IPS-20b (cell line): ENCODE data around the gene PRDM10.

Source experiments
- H3K27ac ChIP-seq: one replicate; pipeline ENCODE4 v1.5.1; 2013; ENCODE audit warnings: low read length
- H3K27me3 ChIP-seq: 2 replicates; pipeline ENCODE4 v1.6.1; 2013; ENCODE audit warnings: mild to moderate bottlenecking, low read length, inconsistent platforms; ENCODE audit not compliant: insufficient read depth
- H3K36me3 ChIP-seq: 2 replicates; pipeline ENCODE4 v1.6.1; 2013; ENCODE audit warnings: low read depth, mild to moderate bottlenecking, inconsistent platforms, low read length, moderate library complexity; ENCODE audit not compliant: insufficient read depth
- H3K4me1 ChIP-seq: 2 replicates; pipeline ENCODE4 v1.6.1; 2013; ENCODE audit warnings: mild to moderate bottlenecking, control low read depth, inconsistent platforms, low read length, moderate library complexity; ENCODE audit not compliant: insufficient read depth
- H3K4me3 ChIP-seq: 2 replicates; pipeline ENCODE4 v1.5.1; 2013; ENCODE audit warnings: mild to moderate bottlenecking, low read length, inconsistent platforms
- H3K9ac ChIP-seq: 2 replicates; pipeline ENCODE4 v1.6.1; 2013; ENCODE audit warnings: low read depth, mild to moderate bottlenecking, inconsistent platforms, low read length, moderate library complexity
- H3K9me3 ChIP-seq: 2 replicates; pipeline ENCODE4 v1.6.1; 2013; ENCODE audit warnings: mild to moderate bottlenecking, low read depth, low read length, inconsistent platforms; ENCODE audit not compliant: insufficient read depth

PRDM10 gene

DNA sequence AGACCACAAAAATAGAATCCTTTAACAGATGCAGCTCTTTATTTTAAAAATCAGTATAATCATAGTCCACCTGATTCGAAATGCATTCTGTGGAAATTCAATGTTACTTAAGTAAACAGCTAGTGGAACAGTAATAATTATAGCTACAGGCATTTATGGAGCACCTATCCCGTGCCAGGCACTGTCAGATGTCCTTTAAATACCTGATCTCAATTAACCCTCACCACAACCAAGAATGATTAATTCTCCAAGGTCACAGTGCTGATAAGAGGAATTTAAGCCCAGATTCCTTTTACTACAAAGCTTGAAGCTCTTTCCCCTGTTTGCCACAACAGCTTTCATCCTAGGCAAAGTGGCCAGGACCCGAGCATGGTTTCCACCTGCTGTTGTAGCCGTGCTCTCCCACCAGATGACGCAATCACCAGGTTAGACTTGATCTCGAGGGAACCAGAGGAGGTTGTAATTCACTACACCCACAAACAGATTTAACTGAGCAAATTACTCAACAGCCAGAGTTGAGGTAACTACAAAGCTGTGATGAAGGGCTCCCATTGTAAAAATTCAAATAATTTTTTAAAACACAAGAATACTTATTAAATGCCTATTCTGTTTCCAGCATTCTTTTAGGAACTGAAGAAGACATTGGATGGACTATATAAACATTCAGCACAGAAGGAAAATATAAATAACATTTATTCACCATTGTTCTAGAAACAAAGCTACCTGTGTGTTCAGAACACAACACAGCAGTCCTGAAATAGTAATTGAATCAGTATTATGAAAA is 10.3 kb downstream of the PRDM10 start:
- no peak overlapping the region for H3K27ac ChIP-seq
- H3K9ac ChIP-seq: no peak overlapping the region
- H3K36me3 ChIP-seq: peaks cover 5% of the 10 kb centered on the region; the same call in 1 of the 2 replicates
- no peaks in the 10 kb centered on the region for H3K27me3 ChIP-seq
- H3K4me3 ChIP-seq: no peak overlapping the region
- peaks cover 7% of the 10 kb centered on the region; the same call in 1 of the 2 replicates for H3K4me1 ChIP-seq
- H3K9me3 ChIP-seq: no peaks in the 10 kb centered on the region

DNA sequence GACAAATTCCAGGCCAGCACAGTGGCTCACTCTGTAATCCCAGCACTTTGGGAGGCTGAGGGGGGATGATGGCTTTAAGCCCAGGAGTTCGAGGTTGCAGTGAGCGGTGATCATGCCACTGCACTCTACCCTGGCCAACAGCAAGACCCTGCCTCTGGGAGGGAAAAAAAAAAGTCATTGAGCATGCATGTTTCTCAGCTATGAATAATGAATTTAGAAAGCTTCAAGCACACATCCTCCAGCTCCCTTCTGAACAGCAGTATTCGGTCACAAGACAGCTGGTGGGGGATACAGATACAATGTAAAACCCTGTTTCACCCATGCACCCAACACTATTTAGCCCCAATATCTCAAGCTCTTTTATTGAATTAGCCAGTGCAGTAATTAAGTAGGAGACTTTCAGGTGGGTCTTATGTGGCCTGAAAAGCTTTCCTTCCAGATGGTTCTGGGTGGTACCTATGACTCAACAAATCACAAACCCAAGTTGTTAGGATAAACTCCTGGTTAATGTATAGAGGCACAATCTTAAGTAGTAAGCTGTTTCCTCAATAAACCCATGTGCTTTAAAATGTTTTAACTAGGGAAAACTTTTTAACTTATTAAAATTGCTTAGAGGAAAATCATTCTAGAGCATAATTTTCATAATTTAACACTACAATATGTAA is 13.4 kb downstream of the PRDM10 start:
- H3K9ac ChIP-seq: no peak overlapping the region
- H3K27ac ChIP-seq: no peak overlapping the region
- H3K27me3 ChIP-seq: no peaks in the 10 kb centered on the region
- no peaks in the 10 kb centered on the region for H3K36me3 ChIP-seq
- no peak overlapping the region for H3K4me3 ChIP-seq
- H3K4me1 ChIP-seq: peaks cover 7% of the 10 kb centered on the region; the same call in 1 of the 2 replicates
- no peaks in the 10 kb centered on the region for H3K9me3 ChIP-seq

DNA sequence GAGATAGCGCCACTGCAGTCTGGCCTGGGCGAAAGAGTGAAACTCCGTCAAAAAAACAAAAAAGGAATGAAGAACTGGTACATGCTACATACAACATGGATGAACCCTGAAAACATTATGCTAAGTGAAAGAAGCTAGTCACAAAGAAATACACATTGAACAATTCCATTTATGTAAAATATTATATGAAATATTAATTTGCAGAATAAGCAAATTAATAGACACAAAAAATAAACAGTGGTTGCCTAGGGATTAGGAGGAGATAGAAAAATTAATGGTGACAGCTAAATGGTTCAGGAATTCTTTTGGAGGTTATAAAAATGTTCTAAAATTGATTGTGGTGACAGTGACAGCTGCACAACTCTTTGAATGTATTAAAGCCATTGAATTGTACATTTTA is 14.7 kb downstream of the PRDM10 start:
- H3K9me3 ChIP-seq: no peaks in the 10 kb centered on the region
- peaks cover 5% of the 10 kb centered on the region; the same call in 1 of the 2 replicates for H3K4me1 ChIP-seq
- H3K27me3 ChIP-seq: no peaks in the 10 kb centered on the region
- H3K9ac ChIP-seq: no peak overlapping the region
- H3K4me3 ChIP-seq: no peak overlapping the region
- H3K27ac ChIP-seq: no peak overlapping the region
- no peaks in the 10 kb centered on the region for H3K36me3 ChIP-seq

DNA sequence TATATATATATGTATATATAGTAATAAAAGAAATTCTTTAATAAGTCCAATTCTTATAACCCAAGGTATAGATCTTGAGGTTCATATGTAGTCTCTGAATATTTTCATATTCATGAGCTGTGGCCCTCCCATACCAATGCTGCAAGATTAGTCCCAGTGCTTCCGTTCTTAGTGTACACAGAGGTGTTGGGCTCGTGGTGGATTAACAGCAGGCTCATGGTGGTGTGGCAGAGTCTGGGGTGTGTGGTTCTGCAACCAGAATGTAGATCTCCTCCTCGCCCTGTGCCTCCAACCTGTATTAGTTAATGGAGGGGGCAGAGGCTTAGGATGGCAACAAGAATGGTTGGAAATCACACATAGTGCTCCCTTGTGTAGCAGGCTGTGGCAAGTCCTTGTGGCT is 16.8 kb downstream of the PRDM10 start:
- H3K36me3 ChIP-seq: no peaks in the 10 kb centered on the region
- H3K27me3 ChIP-seq: no peaks in the 10 kb centered on the region
- no peaks in the 10 kb centered on the region for H3K9me3 ChIP-seq
- H3K9ac ChIP-seq: no peak overlapping the region
- H3K4me3 ChIP-seq: no peak overlapping the region
- H3K4me1 ChIP-seq: no peaks in the 10 kb centered on the region
- H3K27ac ChIP-seq: no peak overlapping the region

DNA sequence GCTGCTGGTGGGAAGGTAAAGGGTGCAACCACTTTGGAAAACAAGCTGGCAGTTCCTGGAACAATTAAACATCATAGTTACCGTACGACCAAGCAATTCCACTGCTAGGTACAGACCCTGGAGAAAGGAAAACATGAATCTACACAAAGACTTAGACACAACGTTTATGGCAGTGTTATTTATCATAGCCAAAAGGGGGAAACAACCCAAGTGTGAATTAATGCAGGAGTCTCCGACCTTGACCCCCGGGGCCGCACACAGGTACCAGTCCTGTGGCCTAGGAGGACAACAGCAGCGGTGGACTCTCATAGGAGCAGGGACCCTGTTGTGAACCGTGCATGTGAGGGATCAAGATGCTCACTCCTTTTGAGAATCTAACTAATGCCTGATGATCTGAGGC is 22.5 kb downstream of the PRDM10 start:
- Histone ChIP-seq H3K27ac (no peak overlapping the region), H3K4me3 (no peak overlapping the region), H3K27me3 (no peaks in the 10 kb centered on the region), H3K9me3 (no peaks in the 10 kb centered on the region), H3K4me1 (no peaks in the 10 kb centered on the region; the same call in 1 of the 2 replicates), H3K36me3 (no peaks in the 10 kb centered on the region; the same call in 1 of the 2 replicates), H3K9ac (no peak overlapping the region)

DNA sequence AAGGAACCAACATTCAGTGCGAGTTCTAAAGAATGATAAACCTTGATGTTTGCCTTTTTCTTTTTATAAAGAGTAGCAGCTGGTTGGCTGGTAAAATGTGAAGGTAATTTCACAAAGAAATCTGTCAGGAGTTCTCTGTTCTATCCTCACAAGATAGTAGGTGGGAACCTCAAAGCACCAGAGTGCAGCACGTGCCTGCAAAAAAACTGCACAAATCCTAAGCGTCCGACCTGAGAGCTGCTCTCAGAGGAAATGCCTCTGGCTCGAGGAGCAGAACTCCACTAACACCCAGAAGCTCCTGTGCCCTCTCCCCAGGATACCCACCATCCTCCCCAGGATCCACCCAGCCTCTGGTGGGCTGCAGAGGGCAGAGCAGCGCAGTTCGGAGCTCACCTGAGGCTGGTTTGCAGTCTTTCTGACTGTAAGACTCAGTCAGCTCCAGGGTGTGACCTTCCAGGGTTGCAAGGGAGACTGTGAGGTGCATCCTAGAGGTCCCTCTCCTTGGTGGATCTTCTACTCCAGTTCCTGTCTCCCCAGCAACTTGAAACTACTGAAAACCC is 23.5 kb downstream of the PRDM10 start:
- no peak overlapping the region for H3K4me3 ChIP-seq
- no peaks in the 10 kb centered on the region for H3K9me3 ChIP-seq
- H3K27ac ChIP-seq: no peak overlapping the region
- peaks cover 3% of the 10 kb centered on the region for H3K4me1 ChIP-seq
- H3K9ac ChIP-seq: no peak overlapping the region
- H3K36me3 ChIP-seq: no peaks in the 10 kb centered on the region; the same call in 1 of the 2 replicates
- no peaks in the 10 kb centered on the region for H3K27me3 ChIP-seq

DNA sequence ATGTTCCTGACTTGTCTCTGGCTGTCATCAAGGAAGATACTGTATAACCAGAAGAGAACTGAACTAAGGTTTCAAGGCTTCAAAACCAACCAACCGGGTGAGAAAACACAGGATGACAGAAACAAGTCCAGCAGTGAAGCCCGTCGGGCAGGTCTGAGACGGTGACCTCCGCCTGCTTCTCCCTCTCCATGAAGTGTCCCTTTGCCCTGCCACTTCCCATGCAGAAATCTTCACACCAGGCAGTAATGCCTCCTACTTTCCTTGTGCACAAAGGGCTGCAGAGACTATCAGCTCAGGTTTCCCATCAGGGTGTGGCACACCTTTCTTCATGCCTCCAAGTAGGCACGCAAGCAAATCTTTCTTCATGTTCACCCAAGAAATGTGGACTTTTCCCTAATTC is 24.2 kb downstream of the PRDM10 start:
- H3K27me3 ChIP-seq: no peaks in the 10 kb centered on the region
- H3K36me3 ChIP-seq: no peaks in the 10 kb centered on the region; the same call in 1 of the 2 replicates
- H3K9ac ChIP-seq: no peak overlapping the region
- no peak overlapping the region for H3K4me3 ChIP-seq
- no peaks in the 10 kb centered on the region for H3K9me3 ChIP-seq
- no peak overlapping the region for H3K27ac ChIP-seq
- H3K4me1 ChIP-seq: peaks cover 9% of the 10 kb centered on the region

DNA sequence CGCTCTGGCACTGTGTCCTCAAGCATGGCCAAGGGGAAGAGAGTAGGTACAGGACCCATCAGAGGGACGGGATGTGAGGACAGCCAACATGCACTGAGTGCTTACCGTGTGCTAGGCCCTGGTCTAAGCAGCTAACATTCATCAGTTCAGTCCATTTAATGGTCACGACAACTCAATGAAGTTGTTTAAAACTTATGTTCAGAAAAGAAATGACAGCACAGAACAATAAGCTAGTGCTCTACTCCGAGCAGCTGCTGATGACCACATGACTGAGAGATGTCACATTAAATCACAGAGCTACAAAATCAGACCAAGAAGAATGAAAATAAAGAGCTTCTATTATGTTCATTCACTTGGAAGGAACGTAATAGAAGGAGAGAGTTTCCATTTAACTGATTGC is 26.3 kb downstream of the PRDM10 start:
- no peak overlapping the region for H3K4me3 ChIP-seq
- no peak overlapping the region for H3K27ac ChIP-seq
- H3K9ac ChIP-seq: no peak overlapping the region
- H3K9me3 ChIP-seq: no peaks in the 10 kb centered on the region
- H3K4me1 ChIP-seq: peaks cover 21% of the 10 kb centered on the region
- no peaks in the 10 kb centered on the region; the same call in 1 of the 2 replicates for H3K36me3 ChIP-seq
- H3K27me3 ChIP-seq: no peaks in the 10 kb centered on the region

DNA sequence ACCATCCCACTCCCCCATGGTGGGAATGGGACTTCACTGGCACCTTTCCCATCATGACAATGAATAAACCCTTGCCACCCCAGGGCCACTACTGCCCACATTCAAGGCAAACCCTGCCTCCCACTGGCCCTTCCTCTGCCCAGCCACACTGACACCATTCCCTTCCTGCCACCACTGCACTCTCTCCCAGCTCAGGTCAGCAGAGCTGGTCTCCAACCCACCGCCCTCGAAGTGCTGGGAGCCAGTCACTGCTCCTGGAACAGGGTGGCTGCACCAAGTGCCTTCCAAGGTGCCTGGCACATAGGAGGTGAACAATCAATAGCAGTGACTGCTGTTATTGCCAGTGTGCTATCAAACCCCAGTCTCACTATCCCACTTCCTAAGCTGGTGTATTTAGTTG is 27.1 kb downstream of the PRDM10 start:
- H3K4me1 ChIP-seq: peaks cover 21% of the 10 kb centered on the region
- H3K36me3 ChIP-seq: no peaks in the 10 kb centered on the region; the same call in 1 of the 2 replicates
- no peak overlapping the region for H3K4me3 ChIP-seq
- H3K9ac ChIP-seq: no peak overlapping the region
- H3K27me3 ChIP-seq: no peaks in the 10 kb centered on the region
- H3K27ac ChIP-seq: no peak overlapping the region
- H3K9me3 ChIP-seq: no peaks in the 10 kb centered on the region

DNA sequence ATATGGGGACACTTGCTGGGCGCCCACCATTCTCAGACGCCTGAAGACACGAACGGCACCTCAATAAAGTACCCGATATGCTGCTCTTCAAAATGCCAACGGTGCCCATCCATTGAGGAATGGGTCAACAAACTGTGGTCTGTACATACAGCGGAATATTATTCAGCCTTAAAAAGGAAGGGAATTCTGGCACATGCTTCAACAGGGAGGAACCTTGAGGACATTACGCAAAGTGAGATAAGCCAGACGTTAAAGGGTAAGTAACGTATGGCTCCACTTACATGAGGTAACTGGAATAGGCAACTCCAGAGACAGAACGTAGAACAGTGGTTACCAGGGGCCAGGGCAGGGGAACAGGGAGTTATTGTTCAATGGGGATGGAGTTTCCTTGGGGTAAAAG is 28.0 kb downstream of the PRDM10 start:
- Histone ChIP-seq H3K9me3 (no peaks in the 10 kb centered on the region), H3K9ac (no peak overlapping the region), H3K27me3 (no peaks in the 10 kb centered on the region), H3K27ac (no peak overlapping the region), H3K4me3 (no peak overlapping the region), H3K36me3 (no peaks in the 10 kb centered on the region; the same call in 1 of the 2 replicates), H3K4me1 (peaks cover 21% of the 10 kb centered on the region)

DNA sequence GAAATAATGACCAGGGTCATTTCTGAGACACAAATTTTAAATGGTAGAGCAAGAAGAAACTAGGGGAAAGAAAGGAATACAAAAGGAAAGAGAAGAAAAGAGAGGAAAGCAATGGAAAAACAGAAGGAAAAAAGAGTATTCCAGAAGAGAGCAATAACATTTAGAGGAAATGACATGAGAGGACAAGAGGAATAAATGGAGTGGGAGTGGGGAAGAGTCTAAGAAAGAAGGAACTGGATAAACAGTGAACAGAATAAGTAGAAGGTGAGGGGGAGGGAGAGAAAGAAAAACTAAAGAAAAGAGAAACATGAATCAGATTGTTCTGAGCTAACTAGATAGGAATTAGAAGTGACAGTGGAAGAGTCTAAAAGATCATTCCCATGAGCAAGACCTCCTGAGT is 28.4 kb downstream of the PRDM10 start:
- Histone ChIP-seq H3K27ac (no peak overlapping the region), H3K9ac (no peak overlapping the region), H3K36me3 (no peaks in the 10 kb centered on the region; the same call in 1 of the 2 replicates)

More for the DNA sequence above, 28.4 kb downstream of the PRDM10 start:
- Histone ChIP-seq H3K4me1 (peaks cover 21% of the 10 kb centered on the region; the same call in 1 of the 2 replicates), H3K4me3 (no peak overlapping the region), H3K27me3 (no peaks in the 10 kb centered on the region), H3K9me3 (no peaks in the 10 kb centered on the region)
